Astrocyte of the spinal cord (primary cell): Measurements from ENCODE around the gene ENTHD1.

Experiments used
- DNase-seq: peaks from one replicate; pipeline ENCODE4 v3.0.0; 2011; ENCODE audit warnings: low read depth, low spot score
- H3K4me3 ChIP-seq: 2 replicates; pipeline ENCODE4 v1.5.1; 2011; ENCODE audit warnings: low read depth, mild to moderate bottlenecking, low read length, moderate library complexity
- CTCF ChIP-seq: IDR thresholded peaks from 2 replicates; pipeline ENCODE4 v1.5.1; 2012; ENCODE audit warnings: low read depth, mild to moderate bottlenecking, low read length, inconsistent platforms
- in situ Hi-C: cut with HindIII; loops from 2 replicates; pipeline ENCODE4 v1.10.0; 2017; ENCODE audit warnings: low sequenced_read_pairs

Gene ENTHD1

GRCh38 chr22:39746600-39747262 lies 146.8 kb downstream of the ENTHD1 start:
- in situ Hi-C loops: no loop called here
- TF ChIP-seq CTCF: no peak
- DNase-seq: no peak
- H3K4me3 ChIP-seq: no peak overlapping the region

GRCh38 chr22:39745789-39746188 lies 147.8 kb downstream of the ENTHD1 start:
- DNase-seq: no peak
- no peak for TF ChIP-seq CTCF
- in situ Hi-C loops: no loop called here
- H3K4me3 ChIP-seq: no peak overlapping the region

- TF ChIP-seq CTCF: no peak
- DNase-seq: no peak
- in situ Hi-C loops: no loop called here
- H3K4me3 ChIP-seq: no peak overlapping the region
Observed at GRCh38 chr22:39744353-39744752, 149.2 kb downstream of the ENTHD1 start.

- no peak for TF ChIP-seq CTCF
- no peak for DNase-seq
- no peak overlapping the region for H3K4me3 ChIP-seq
- in situ Hi-C loops: no loop called here
Observed at GRCh38 chr22:39743935-39744334, 149.6 kb downstream of the ENTHD1 start.

- H3K4me3 ChIP-seq: no peak overlapping the region
- in situ Hi-C loops: no loop called here
- DNase-seq: no peak
- TF ChIP-seq CTCF: no peak
Observed at GRCh38 chr22:39739338-39740027, 154.1 kb downstream of the ENTHD1 start.

- DNase-seq: no peak
- TF ChIP-seq CTCF: no peak
- in situ Hi-C loops: no loop called here
- no peak overlapping the region for H3K4me3 ChIP-seq
Observed at GRCh38 chr22:39738746-39739145, 154.8 kb downstream of the ENTHD1 start.
